ENCODE results near the gene CPNE5.
A peak's percentile ranks its signal among the peaks of the same experiment; 100 is the strongest.

CPNE5 gene

GRCh38 chr6:36857325-36857724 is 18.1 kb upstream of the CPNE5 start:
- no peak for DNase-seq (ENCODE audit: low spot score)

GRCh38 chr6:36856277-36856676 is 17.0 kb upstream of the CPNE5 start:
- DNase-seq (ENCODE audit: low spot score): no peak

GRCh38 chr6:36855750-36856149 is 16.5 kb upstream of the CPNE5 start:
- DNase-seq (ENCODE audit: low spot score): no peak

- DNase-seq (ENCODE audit: low spot score): peak; percentile 72
These were observed 14.1 kb upstream of the CPNE5 start for GRCh38 chr6:36853325-36853724.

- peak; percentile 74 for DNase-seq (ENCODE audit: low spot score)
These were observed 13.4 kb upstream of the CPNE5 start for GRCh38 chr6:36852481-36853147.

- DNase-seq (ENCODE audit: low spot score): no peak
These were observed 12.4 kb upstream of the CPNE5 start for GRCh38 chr6:36851626-36852025.

- peak; percentile 81 for DNase-seq (ENCODE audit: low spot score)
These were observed 11.9 kb upstream of the CPNE5 start for GRCh38 chr6:36851149-36851614.

GRCh38 chr6:36850021-36850420 is 10.8 kb upstream of the CPNE5 start:
- DNase-seq (ENCODE audit: low spot score): no peak

- DNase-seq (ENCODE audit: low spot score): no peak
These were observed 9.6 kb upstream of the CPNE5 start for GRCh38 chr6:36848658-36849441.

GRCh38 chr6:36847991-36848390 is 8.7 kb upstream of the CPNE5 start:
- DNase-seq (ENCODE audit: low spot score): no peak

- DNase-seq (ENCODE audit: low spot score): no peak
These were observed 7.9 kb upstream of the CPNE5 start for GRCh38 chr6:36847152-36847551.

GRCh38 chr6:36845233-36845632 is 6.0 kb upstream of the CPNE5 start:
- DNase-seq (ENCODE audit: low spot score): no peak

GRCh38 chr6:36844232-36845170 is 5.3 kb upstream of the CPNE5 start:
- no peak for DNase-seq (ENCODE audit: low spot score)

GRCh38 chr6:36843170-36843569 is 3.9 kb upstream of the CPNE5 start:
- DNase-seq (ENCODE audit: low spot score): no peak

GRCh38 chr6:36841756-36842155 is 2.5 kb upstream of the CPNE5 start:
- no peak for DNase-seq (ENCODE audit: low spot score)

GRCh38 chr6:36840432-36841403 is 1.5 kb upstream of the CPNE5 start:
- DNase-seq (ENCODE audit: low spot score): peak; percentile 38

GRCh38 chr6:36839749-36840431 is 646 bp upstream of the CPNE5 start:
- peak; percentile 79 for DNase-seq (ENCODE audit: low spot score)

GRCh38 chr6:36837686-36838085 is 1.6 kb downstream of the CPNE5 start:
- no peak for DNase-seq (ENCODE audit: low spot score)

- no peak for DNase-seq (ENCODE audit: low spot score)
These were observed 2.3 kb downstream of the CPNE5 start for GRCh38 chr6:36837022-36837339.

- DNase-seq (ENCODE audit: low spot score): no peak
These were observed 2.9 kb downstream of the CPNE5 start for GRCh38 chr6:36836111-36837021.

Data from AG20443 (cell line).